GM18511 (cell line): ENCODE measurements around the gene P3H3.
"Not testable (repeated sequence)": the region's sequence is repeated elsewhere in the genome, so short reads cannot be mapped to it uniquely, and the experiment has no call there.

Experiments
- ATAC-seq: cut with Tn5 transposase; IDR thresholded peaks from one replicate; pipeline ENCODE4 v1.9.1; 2021; ENCODE audit warnings: mild to moderate bottlenecking, moderate library complexity; ENCODE audit not compliant: unreplicated experiment

The P3H3 gene

DNA sequence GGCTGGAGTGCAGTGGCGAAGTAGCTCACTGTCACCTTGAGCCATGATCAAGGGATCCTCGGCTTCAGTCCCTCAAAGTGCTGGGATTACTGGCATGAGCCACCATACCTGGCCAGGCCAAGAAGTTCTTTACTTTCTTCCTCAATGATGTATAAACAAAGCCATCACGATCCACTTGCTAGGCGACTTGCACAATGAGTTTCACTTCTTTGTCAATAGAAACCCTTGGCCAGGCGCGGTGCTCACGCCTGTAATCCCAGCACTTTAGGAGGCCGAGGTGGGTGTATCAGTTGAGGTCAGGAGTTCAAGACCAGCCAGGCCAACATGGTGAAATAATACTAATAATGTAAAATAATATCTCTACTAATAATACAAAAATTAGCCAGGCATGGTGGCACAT is 59.3 kb downstream of the P3H3 start:
- ATAC-seq: no peak

DNA sequence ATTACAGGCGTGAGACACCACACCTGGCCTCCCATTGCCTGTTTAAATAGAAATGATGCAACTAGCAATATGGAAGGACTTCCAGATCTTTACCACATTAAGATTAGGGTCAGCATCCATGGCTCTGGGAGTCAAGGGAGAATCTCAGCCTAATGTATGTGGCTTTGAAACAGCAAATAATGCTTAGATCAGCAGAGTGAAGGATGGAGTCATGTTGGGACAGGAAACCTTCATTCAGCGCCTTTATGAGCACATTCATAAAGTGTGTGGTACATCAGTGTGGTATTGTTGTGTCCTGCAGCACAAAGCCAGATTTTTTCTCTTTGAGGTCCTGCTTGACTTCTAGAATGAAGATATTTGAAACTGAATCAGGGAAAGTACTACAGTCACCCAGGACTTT is 60.2 kb downstream of the P3H3 start:
- ATAC-seq: no peak

DNA sequence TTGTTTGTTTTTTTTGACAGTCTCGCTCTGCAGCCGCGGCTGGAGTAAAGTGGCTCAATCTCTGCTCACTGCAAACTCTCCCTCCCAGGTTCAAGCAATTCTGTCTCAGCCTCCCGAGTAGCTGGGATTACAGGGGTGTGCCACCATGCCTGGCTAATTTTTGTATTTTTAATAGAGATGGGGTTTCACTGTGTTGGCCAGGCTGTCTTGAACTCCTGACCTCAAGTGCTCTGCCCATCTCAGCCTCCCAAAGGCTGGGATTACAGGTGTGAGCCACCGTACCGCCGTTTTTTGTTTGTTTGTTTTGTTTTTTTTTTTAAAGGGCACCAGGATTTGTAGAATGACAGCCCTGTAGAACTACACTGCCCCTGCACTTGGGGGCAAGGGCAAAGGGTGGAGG is 60.6 kb downstream of the P3H3 start:
- not testable (repeated sequence) for ATAC-seq
